ENCODE results near the gene MMP25.
A peak's percentile ranks its signal among the peaks of the same experiment; 100 is the strongest.

DNA sequence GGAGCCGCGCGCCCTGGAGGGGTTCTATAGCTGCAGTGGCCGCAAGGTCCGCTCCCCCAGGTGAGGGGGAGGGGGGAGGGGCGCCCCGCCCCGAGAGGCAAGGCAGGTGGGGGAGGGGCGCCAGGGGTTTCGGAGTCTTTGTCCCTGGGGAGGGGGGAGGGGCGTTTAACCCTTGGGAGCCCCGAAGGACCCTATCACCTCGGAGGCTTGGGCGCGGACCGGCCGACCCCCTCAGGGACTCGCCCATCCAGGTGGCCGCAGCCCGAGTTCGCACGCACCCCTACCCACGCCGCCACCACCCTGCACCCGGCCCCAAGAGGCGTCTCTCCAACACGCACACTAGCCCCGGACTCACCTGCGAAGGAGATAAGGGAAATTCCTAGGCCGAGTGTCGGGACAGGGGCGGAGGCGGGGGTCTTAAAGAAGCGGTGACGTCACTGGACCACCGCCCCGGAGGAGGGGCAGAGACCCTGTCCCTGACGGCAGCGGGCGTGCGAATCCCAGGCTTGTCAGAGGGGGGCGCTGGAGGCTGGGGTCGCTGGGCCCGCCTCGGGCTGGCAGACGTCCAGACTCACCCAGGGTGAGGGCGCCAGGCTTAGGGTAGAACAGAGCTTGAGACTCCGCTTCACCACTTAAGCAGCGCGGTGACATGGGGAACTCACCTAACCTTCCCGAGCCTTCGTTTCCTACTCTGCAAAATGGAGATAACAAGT lies 28.4 kb upstream of the MMP25 start, which contains the start of gene CLDN6:
- TF ChIP-seq, protein P1, sequence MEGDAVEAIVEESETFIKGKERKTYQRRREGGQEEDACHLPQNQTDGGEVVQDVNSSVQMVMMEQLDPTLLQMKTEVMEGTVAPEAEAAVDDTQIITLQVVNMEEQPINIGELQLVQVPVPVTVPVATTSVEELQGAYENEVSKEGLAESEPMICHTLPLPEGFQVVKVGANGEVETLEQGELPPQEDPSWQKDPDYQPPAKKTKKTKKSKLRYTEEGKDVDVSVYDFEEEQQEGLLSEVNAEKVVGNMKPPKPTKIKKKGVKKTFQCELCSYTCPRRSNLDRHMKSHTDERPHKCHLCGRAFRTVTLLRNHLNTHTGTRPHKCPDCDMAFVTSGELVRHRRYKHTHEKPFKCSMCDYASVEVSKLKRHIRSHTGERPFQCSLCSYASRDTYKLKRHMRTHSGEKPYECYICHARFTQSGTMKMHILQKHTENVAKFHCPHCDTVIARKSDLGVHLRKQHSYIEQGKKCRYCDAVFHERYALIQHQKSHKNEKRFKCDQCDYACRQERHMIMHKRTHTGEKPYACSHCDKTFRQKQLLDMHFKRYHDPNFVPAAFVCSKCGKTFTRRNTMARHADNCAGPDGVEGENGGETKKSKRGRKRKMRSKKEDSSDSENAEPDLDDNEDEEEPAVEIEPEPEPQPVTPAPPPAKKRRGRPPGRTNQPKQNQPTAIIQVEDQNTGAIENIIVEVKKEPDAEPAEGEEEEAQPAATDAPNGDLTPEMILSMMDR (conservative IDR thresholded peaks at IDR 0.05 in 1 of 2, IDR thresholded peaks at IDR 0.05 in 1 of 2; ENCODE audit: extremely low read depth in 1 of 2, insufficient read depth in 1 of 2, low read depth in 1 of 2, low read length in 2 of 2), result peak in 1 of 2 donors; percentile 24
- TF ChIP-seq EZH2 (IDR thresholded peaks at IDR 0.05; ENCODE audit: borderline replicate concordance, low read length), result no peak
